ENCODE data around the gene ABCA9. TPM values are rescaled to one million over a fixed set of nuclear protein-coding genes. Genes with fewer than 3 reads are reported as not detected.

The ABCA9 gene
- total and polyA plus RNA-seq, 4 donors: 1.4 to 100 (median 25.0) TPM

- ATAC-seq (ENCODE audit: low FRiP score) (no peak), DNase-seq (no peak)
- no peaks in the 10 kb centered on the region for H3K27me3 ChIP-seq (ENCODE audit: control insufficient read depth in 1 of 2, insufficient read depth in 2 of 2, low read length in 1 of 2)
- no peak overlapping the region for H3K4me3 ChIP-seq (ENCODE audit: low read length in 2 of 2)
- H3K4me1 ChIP-seq (ENCODE audit: control insufficient read depth in 1 of 2, insufficient read depth in 2 of 2, low read length in 2 of 2): no peaks in the 10 kb centered on the region
- intact Hi-C loops (cut with DNase I): no loop called here
- H3K36me3 ChIP-seq (ENCODE audit: control insufficient read depth in 1 of 2, insufficient read depth in 2 of 2, low read length in 1 of 2): no peaks in the 10 kb centered on the region
- 65 to 91% methylated on average over 4 of the region's 4 CpGs for WGBS, 2 donors
- H3K9me3 ChIP-seq (ENCODE audit: control insufficient read depth, low read length): no peaks in the 10 kb centered on the region
- no peak overlapping the region for H3K27ac ChIP-seq (ENCODE audit: low read depth in 1 of 2, low read length in 2 of 2)
Measured at GRCh38 chr17:68943123-68943811, 117.5 kb downstream of the ABCA9 start.

GRCh38 chr17:68942389-68942788, 118.3 kb downstream of the ABCA9 start:
- H3K27me3 ChIP-seq (ENCODE audit: control insufficient read depth in 1 of 2, insufficient read depth in 2 of 2, low read length in 1 of 2): no peaks in the 10 kb centered on the region
- no peaks in the 10 kb centered on the region for H3K4me1 ChIP-seq (ENCODE audit: control insufficient read depth in 1 of 2, insufficient read depth in 2 of 2, low read length in 2 of 2)
- no peaks in the 10 kb centered on the region for H3K9me3 ChIP-seq (ENCODE audit: control insufficient read depth, low read length)
- DNase-seq (no peak), ATAC-seq (ENCODE audit: low FRiP score) (no peak)
- WGBS, 2 donors: 73 to 79% methylated on average over 3 of the region's 3 CpGs
- no peak overlapping the region for H3K27ac ChIP-seq (ENCODE audit: low read depth in 1 of 2, low read length in 2 of 2)
- H3K4me3 ChIP-seq (ENCODE audit: low read length in 2 of 2): no peak overlapping the region
- intact Hi-C loops (cut with DNase I): no loop called here
- no peaks in the 10 kb centered on the region for H3K36me3 ChIP-seq (ENCODE audit: control insufficient read depth in 1 of 2, insufficient read depth in 2 of 2, low read length in 1 of 2)

- Histone ChIP-seq H3K4me1 (ENCODE audit: control insufficient read depth in 1 of 2, insufficient read depth in 2 of 2, low read length in 2 of 2) (no peaks in the 10 kb centered on the region), H3K27me3 (ENCODE audit: control insufficient read depth in 1 of 2, insufficient read depth in 2 of 2, low read length in 1 of 2) (no peaks in the 10 kb centered on the region), H3K27ac (ENCODE audit: low read depth in 1 of 2, low read length in 2 of 2) (no peak overlapping the region), H3K9me3 (ENCODE audit: control insufficient read depth, low read length) (no peaks in the 10 kb centered on the region), H3K36me3 (ENCODE audit: control insufficient read depth in 1 of 2, insufficient read depth in 2 of 2, low read length in 1 of 2) (no peaks in the 10 kb centered on the region), H3K4me3 (ENCODE audit: low read length in 2 of 2) (no peak overlapping the region)
- 70 to 76% methylated on average over 6 of the region's 6 CpGs for WGBS, 2 donors
- ATAC-seq (ENCODE audit: low FRiP score): no peak
- intact Hi-C loops (cut with DNase I): no loop called here
- no peak for DNase-seq
Measured at GRCh38 chr17:68941761-68942160, 119.0 kb downstream of the ABCA9 start.

- H3K4me1 ChIP-seq (ENCODE audit: control insufficient read depth in 1 of 2, insufficient read depth in 2 of 2, low read length in 2 of 2): no peaks in the 10 kb centered on the region
- no peak overlapping the region for H3K27ac ChIP-seq (ENCODE audit: low read depth in 1 of 2, low read length in 2 of 2)
- no peak overlapping the region for H3K4me3 ChIP-seq (ENCODE audit: low read length in 2 of 2)
- ATAC-seq (ENCODE audit: low FRiP score) (no peak), DNase-seq (no peak)
- H3K27me3 ChIP-seq (ENCODE audit: control insufficient read depth in 1 of 2, insufficient read depth in 2 of 2, low read length in 1 of 2): no peaks in the 10 kb centered on the region
- no peaks in the 10 kb centered on the region for H3K9me3 ChIP-seq (ENCODE audit: control insufficient read depth, low read length)
- 64 to 78% methylated on average over 3 of the region's 3 CpGs for WGBS, 2 donors
- intact Hi-C loops (cut with DNase I): no loop called here
- H3K36me3 ChIP-seq (ENCODE audit: control insufficient read depth in 1 of 2, insufficient read depth in 2 of 2, low read length in 1 of 2): no peaks in the 10 kb centered on the region
Measured at GRCh38 chr17:68939195-68939594, 121.5 kb downstream of the ABCA9 start.

GRCh38 chr17:68937890-68938514, 122.7 kb downstream of the ABCA9 start:
- intact Hi-C loops (cut with DNase I): no loop called here
- Histone ChIP-seq H3K27ac (ENCODE audit: low read depth in 1 of 2, low read length in 2 of 2) (no peak overlapping the region), H3K9me3 (ENCODE audit: control insufficient read depth, low read length) (no peaks in the 10 kb centered on the region), H3K4me1 (ENCODE audit: control insufficient read depth in 1 of 2, insufficient read depth in 2 of 2, low read length in 2 of 2) (no peaks in the 10 kb centered on the region), H3K27me3 (ENCODE audit: control insufficient read depth in 1 of 2, insufficient read depth in 2 of 2, low read length in 1 of 2) (no peaks in the 10 kb centered on the region), H3K4me3 (ENCODE audit: low read length in 2 of 2) (no peak overlapping the region), H3K36me3 (ENCODE audit: control insufficient read depth in 1 of 2, insufficient read depth in 2 of 2, low read length in 1 of 2) (no peaks in the 10 kb centered on the region)
- 79 to 80% methylated on average over 8 of the region's 8 CpGs for WGBS, 2 donors
- DNase-seq: no peak
- ATAC-seq (ENCODE audit: low FRiP score): no peak

GRCh38 chr17:68927516-68927915, 133.2 kb downstream of the ABCA9 start:
- no peaks in the 10 kb centered on the region for H3K9me3 ChIP-seq (ENCODE audit: control insufficient read depth, low read length)
- intact Hi-C loops (cut with DNase I): no loop called here
- no peak overlapping the region for H3K27ac ChIP-seq (ENCODE audit: low read depth in 1 of 2, low read length in 2 of 2)
- no peak overlapping the region for H3K4me3 ChIP-seq (ENCODE audit: low read length in 2 of 2)
- H3K27me3 ChIP-seq (ENCODE audit: control insufficient read depth in 1 of 2, insufficient read depth in 2 of 2, low read length in 1 of 2): no peaks in the 10 kb centered on the region
- whole genome bisulfite sequencing, 2 donors: 70 to 79% methylated on average over 4 of the region's 4 CpGs
- no peak for ATAC-seq (ENCODE audit: low FRiP score)
- H3K36me3 ChIP-seq (ENCODE audit: control insufficient read depth in 1 of 2, insufficient read depth in 2 of 2, low read length in 1 of 2): no peaks in the 10 kb centered on the region
- no peak for DNase-seq
- H3K4me1 ChIP-seq (ENCODE audit: control insufficient read depth in 1 of 2, insufficient read depth in 2 of 2, low read length in 2 of 2): no peaks in the 10 kb centered on the region

- 79 to 85% methylated on average over 9 of the region's 9 CpGs for WGBS, 2 donors
- no peak overlapping the region for H3K27ac ChIP-seq (ENCODE audit: low read depth in 1 of 2, low read length in 2 of 2)
- ATAC-seq (ENCODE audit: low FRiP score) (no peak), DNase-seq (no peak)
- intact Hi-C loops (cut with DNase I): no loop called here
- no peaks in the 10 kb centered on the region for H3K9me3 ChIP-seq (ENCODE audit: control insufficient read depth, low read length)
- H3K4me1 ChIP-seq (ENCODE audit: control insufficient read depth in 1 of 2, insufficient read depth in 2 of 2, low read length in 2 of 2): no peaks in the 10 kb centered on the region
- no peaks in the 10 kb centered on the region for H3K36me3 ChIP-seq (ENCODE audit: control insufficient read depth in 1 of 2, insufficient read depth in 2 of 2, low read length in 1 of 2)
- H3K4me3 ChIP-seq (ENCODE audit: low read length in 2 of 2): no peak overlapping the region
- H3K27me3 ChIP-seq (ENCODE audit: control insufficient read depth in 1 of 2, insufficient read depth in 2 of 2, low read length in 1 of 2): no peaks in the 10 kb centered on the region
Measured at GRCh38 chr17:68924793-68925720, 135.7 kb downstream of the ABCA9 start.
